DMS79 treated with DMSO at 0.1 percent for 48 hours (cell line): ENCODE measurements around the gene GRM2.

Experiments
- DNase-seq: peaks from one replicate; lab custom pipeline; 2025; lab: John Stamatoyannopoulos, UW

The GRM2 gene

GRCh38 chr3:51680663-51681230 is 26.1 kb upstream of the GRM2 start:
- no peak for DNase-seq

- no peak for DNase-seq
These were observed 25.4 kb upstream of the GRM2 start for GRCh38 chr3:51681453-51681852.

- peak; percentile 41 for DNase-seq
These were observed 24.8 kb upstream of the GRM2 start for GRCh38 chr3:51682079-51682478.

GRCh38 chr3:51682526-51682925 is 24.3 kb upstream of the GRM2 start:
- no peak for DNase-seq

- DNase-seq = no peak
These were observed 23.3 kb upstream of the GRM2 start for GRCh38 chr3:51683566-51683965.

- DNase-seq = no peak
These were observed 21.7 kb upstream of the GRM2 start for GRCh38 chr3:51684971-51685751.

GRCh38 chr3:51686056-51686455 is 20.8 kb upstream of the GRM2 start:
- DNase-seq = no peak

- no peak for DNase-seq
These were observed 20.2 kb upstream of the GRM2 start for GRCh38 chr3:51686512-51687215.

GRCh38 chr3:51687431-51688205 is 19.2 kb upstream of the GRM2 start:
- DNase-seq = no peak

- no peak for DNase-seq
These were observed 18.7 kb upstream of the GRM2 start for GRCh38 chr3:51688206-51688600.

GRCh38 chr3:51691021-51691420 is 15.8 kb upstream of the GRM2 start:
- DNase-seq = no peak

GRCh38 chr3:51691949-51692348 is 14.9 kb upstream of the GRM2 start:
- DNase-seq = no peak

GRCh38 chr3:51692980-51693395 is 13.9 kb upstream of the GRM2 start:
- no peak for DNase-seq

GRCh38 chr3:51696954-51697353 is 9.9 kb upstream of the GRM2 start:
- DNase-seq = no peak

- no peak for DNase-seq
These were observed 8.7 kb upstream of the GRM2 start for GRCh38 chr3:51698209-51698608.

GRCh38 chr3:51700403-51700802 is 6.5 kb upstream of the GRM2 start:
- DNase-seq = no peak

- DNase-seq = no peak
These were observed 4.7 kb upstream of the GRM2 start for GRCh38 chr3:51702156-51702555.

GRCh38 chr3:51703068-51703760 is 3.7 kb upstream of the GRM2 start:
- peak; percentile 36 for DNase-seq

GRCh38 chr3:51703761-51704510 is 2.9 kb upstream of the GRM2 start:
- peak; percentile 5 for DNase-seq

- no peak for DNase-seq
These were observed 2.3 kb upstream of the GRM2 start for GRCh38 chr3:51704511-51704950.
